Activated CD4-positive, alpha-beta T cell treated with anti-CD3 and anti-CD28 coated beads for 1 hour (primary cell): ENCODE results near the gene UGGT1.
"Not testable (repeated sequence)": the region's sequence is repeated elsewhere in the genome, so short reads cannot be mapped to it uniquely, and the experiment has no call there.

Experiments used
- DNase-seq: peaks from one replicate; pipeline ENCODE4 v3.0.0-alpha.2; 2020

UGGT1 gene

DNA sequence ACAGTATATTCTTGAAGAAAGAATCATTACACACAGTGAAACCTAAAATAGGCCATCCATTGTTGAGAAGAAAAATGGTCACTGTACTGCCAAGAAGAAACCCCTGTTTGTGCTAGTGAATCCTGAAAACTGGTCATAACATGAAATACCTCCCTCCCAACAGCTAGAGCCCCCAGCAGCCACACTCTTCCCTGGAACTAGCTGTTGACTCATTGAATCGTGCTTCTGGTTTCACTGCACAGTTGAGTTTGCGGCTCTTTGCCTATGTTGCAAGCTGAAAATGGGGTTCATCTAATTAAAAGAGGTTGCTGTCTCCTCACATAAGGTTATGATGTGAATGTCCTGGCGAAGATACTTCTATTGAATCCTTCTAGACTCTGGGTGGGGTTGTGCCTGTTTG lies 86.3 kb downstream of the UGGT1 start:
- no peak for DNase-seq

DNA sequence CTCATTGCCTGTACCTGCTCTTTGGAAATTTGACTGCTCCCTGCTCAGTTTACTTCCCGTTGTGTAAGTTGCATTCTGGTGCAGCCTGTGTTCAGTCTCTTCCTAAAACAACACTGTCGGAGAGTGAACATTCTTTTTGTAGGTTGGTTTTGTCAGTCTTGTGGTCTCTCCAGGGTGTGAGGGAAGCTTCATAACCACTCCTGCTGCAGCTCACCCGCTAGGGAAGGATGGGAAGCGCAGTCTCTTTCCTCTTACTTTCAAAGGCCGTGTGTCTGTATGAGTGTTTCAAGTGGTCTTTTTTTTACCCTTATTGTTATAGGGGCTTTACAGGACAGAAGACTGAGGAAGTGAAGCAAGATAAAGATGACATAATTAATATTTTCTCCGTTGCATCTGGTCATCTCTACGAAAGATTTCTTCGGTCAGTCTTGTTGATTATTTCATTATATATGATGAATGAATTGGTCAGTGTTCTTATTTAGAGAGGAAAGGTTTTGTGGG lies 87.2 kb downstream of the UGGT1 start:
- DNase-seq, result no peak

DNA sequence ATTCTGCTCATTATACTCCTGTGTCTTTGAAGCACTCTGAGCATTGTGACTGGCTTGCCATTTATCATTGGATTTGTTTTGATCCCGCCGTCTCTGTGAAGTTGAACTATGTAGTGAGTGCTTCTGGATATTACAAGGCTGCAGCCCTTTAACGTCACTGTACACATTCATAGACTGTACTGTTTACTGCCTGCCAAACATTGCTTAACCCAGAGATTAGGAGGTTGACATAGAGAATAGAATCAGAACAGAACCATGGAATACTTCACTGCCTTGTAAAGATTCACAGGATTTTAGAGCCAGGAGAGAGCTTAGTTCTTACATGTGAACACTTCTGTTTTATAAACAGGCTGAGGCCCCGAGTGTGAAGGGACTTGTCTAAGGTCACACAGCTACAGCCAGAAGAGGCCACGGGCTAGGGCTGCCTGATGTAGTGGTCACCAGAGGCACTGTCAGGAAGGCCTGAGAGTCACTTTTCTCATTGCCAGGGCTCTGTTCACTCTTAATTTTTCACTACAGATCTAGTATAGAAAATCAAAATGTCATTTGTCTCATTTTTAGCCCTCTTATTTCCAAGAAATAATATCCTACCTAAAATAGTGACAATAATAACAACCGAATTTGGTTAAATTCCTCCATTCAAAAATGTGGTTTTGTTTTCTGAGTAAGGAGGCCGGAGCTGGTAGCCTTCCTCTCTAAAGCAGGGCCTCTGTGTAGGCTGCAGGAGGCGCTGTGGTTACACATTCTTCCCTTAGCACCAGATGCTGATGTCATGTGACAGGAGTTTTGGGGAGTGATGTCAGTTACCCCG lies 87.9 kb downstream of the UGGT1 start:
- no peak for DNase-seq

DNA sequence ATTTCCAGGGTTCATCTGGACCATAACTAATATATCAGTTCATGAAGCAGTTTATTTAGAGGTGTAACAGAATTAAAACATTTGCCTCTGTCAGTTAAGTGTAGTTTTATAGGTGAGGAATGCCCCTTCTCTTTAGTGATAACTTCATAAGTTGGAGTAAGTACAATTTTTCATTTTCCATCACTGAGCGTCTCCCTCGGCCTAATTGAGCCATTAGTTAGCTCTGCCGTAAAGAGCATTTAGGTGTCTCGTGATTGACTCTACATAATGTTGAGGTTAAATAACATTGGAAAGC lies 88.4 kb downstream of the UGGT1 start:
- DNase-seq, result no peak

DNA sequence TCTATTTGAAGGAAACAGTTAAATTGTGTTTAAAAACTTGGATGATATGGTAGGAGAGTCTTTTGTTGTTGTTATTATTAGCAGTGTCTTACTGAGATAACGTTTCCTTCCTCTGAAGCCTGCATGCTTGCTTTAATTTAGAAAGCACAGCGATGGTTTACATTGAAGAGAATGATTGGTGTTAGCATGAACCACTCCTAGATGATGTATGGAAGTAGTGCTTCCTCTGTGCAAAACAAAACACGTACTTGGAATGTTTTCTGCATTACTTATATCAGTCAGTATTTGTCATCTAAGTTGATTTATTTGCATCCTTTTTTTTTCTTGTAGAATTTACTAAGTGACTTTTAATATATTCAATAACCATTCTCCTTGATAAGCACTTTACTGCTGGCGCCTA lies 89.0 kb downstream of the UGGT1 start:
- DNase-seq, result no peak

DNA sequence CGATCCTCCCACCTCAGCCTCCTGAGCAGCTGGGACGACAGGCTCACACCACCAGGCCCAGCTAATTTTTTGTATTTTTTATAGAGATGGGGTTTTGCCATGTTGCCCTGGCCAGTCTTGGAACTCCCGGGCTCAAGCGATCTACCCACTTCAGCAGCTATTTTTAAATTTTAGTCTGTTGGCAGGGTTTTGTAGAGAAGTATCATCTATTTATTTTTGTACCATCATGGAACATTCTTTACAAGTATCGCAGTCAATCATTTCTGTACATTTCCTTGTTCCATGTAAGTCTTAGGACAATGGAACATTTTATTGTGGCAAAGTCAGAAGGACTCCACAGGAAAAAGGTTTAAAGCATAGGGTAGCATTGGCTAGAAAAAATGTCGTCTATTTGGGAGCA lies 94.6 kb downstream of the UGGT1 start:
- no peak for DNase-seq

DNA sequence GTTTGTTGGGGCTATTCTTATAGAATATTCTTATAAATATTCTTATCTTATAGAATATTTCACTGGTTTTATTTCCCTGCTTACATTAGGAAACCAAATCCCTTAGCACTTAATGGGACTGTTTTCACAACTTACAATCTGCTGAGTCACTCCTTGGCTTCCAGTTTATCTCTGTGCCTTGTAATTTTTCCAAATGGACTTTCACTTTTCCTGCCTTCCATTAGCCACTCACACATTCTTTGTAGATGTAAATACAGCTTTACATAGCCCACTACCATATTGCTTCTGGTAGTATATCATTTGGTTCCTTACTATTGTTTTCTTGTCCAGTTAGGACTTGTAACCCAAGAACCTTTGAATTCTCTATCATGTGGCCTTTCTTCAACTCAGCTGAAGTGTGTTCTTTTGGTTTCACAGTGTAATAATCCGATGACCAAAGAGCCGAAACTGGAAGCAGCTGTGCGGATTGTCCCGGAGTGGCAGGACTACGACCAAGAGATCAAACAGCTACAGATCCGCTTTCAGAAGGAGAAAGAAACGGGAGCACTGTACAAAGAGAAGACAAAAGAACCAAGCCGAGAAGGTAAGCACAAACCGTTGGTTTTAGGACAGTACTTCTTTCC lies 96.1 kb downstream of the UGGT1 start:
- no peak for DNase-seq

DNA sequence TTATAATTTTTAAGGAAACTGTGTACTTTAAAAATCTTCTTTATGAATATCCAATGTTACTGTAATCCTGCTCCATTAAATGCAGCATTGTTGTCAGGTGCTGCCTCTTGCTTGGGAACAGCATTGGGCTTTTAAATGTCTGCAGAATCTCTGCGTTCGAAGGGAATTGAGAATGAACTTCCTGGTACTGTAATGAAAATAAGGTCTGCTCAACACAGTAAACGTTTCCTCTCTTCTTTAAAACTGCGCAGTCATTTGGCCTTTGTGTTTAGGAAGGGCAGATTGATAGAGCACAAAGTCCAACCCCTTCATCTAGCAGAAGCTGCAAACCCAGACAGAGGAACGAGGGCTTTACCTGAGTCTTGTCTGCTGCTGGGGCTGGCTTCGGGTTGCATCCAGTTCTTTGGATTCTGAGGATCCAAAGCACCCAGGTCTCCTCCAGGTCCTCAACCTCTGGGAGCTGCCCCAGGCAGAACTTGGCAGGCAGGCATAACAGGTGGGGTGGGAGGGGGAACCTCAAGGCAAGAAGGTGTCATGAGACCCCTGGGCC lies 104.5 kb downstream of the UGGT1 start:
- DNase-seq, result no peak

DNA sequence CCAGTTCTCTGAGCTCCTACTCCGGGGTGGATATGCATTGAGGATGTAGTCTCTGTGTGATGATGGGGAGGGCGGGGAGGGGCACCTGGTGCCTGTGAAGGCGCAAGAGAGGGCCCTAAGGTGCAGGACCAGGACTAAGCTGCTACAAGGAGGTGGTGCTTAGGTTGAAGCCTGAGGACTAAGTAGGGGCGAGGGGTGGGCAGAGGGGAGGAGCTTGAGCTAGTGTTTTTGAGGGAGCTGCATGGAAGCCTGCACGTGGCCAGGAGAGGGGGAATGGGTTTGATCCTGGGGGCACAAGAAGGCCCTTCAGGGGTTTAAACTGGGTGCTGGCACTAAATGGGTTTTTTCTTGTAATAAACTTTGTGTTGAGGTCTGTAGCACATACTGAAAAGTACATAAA lies 105.0 kb downstream of the UGGT1 start:
- no peak for DNase-seq

DNA sequence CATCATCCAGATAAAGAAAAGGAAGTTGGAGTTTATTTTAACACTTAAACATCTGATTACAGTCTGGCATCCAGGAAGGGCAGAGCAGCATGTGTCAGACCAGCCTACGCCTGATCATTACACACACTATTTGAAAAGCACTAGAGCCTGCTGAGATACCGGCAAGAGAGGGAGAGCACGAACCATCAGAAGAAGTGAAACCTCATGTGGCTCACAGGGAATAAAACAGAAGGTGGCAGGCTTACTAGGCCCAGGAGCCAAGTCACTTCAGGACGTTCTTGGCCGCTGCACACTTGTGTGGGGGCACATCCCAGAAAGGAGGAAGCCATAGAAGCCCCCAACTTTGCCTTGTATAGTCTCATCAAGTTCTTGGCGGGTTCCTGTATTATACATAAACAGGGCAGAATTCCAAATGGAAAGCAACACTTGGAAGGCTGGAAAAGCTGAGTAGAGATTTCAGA lies 105.5 kb downstream of the UGGT1 start:
- no peak for DNase-seq

DNA sequence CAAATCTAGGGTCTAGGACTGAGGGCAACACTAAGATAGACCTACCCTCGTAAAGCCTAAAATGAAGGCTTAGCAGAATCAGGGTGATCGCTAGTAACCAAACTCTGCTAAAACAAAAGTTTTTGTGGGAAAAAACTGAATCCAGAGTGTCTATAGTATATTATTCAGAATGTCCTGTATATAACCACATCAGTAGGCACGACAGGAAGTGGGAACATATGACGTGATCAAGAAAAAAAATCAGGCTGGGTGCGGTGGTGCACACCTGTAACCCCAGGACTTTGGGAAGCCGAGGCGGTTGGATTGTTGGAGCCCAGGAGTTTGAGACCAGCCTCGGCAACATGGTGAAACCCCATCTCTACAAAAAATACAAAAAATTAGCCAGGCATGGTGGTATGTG lies 106.1 kb downstream of the UGGT1 start:
- no peak for DNase-seq

DNA sequence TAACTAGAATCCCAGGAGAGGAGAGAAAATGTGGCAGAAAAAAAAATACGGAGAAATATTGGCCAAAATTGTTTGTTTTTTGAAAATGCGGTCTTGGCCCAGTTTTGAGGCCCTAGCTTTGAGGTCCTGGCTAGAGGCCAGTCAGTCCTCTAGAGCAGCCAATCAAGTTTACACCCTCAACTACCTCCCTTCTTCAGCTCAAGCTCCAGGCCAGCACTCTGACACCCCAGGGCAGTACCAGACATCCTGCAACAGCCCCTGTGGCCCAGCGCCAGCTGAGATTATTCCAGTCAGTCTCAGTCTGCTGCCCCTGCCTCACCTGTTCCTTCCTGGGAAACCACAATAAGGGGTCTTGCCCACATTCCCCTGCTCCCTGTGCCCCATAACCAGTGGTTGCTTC lies 107.7 kb downstream of the UGGT1 start:
- no peak for DNase-seq

DNA sequence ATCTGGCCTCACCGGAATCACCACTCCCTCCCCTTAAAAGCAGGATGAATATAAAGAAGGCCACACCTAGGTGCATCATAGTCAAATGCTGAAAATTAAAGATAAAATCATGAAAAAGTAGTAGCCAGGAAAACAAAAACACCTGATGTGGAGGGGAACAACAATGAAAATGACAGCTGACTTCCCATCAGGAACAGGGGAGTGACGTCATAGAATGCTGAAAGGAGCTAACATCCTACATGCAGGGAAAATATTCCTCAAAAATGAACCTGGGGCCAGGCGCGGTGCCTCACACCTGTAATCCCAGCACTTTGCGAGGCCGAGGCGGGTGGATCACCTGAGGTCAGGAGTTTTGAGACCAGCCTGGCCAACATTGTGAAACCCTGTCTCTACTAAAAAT lies 108.1 kb downstream of the UGGT1 start:
- no peak for DNase-seq

DNA sequence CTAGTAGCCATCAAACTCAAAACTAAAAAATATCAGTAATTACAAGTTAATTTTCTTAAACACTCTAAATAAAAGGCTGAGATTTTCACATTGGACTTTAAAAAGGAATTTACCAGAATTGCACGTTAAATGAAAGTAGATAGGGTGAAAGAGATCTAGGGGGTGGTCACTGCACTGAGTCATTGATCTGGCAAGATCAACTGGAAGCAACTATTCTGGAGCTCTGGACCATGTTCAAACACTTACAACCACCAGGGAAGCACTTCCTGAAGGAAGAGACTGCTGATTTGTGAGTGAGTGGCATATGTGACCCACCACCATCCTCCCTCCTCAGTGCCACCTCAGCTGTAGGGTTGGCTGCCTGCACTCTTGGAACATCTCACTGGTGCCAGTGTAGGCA lies 111.8 kb downstream of the UGGT1 start:
- DNase-seq, result no peak

DNA sequence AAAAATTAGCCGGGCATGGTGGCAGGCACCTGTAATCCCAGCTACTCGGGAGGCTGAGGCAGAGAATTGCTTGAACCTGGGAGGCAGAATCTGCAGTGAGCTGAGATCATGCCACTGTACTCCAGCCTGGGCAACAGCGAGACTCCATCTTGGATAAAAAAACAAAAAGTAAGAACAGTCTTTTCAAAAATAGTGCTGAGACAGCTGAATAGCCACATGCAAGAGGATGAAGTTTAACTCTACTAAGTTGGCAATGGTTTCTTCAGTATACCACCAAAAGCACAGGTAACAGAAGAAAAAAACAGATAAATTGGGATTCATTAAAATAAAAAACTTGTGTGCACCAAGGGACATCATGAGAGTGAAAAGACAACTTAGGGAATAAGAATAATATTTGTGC lies 115.2 kb downstream of the UGGT1 start:
- no peak for DNase-seq

DNA sequence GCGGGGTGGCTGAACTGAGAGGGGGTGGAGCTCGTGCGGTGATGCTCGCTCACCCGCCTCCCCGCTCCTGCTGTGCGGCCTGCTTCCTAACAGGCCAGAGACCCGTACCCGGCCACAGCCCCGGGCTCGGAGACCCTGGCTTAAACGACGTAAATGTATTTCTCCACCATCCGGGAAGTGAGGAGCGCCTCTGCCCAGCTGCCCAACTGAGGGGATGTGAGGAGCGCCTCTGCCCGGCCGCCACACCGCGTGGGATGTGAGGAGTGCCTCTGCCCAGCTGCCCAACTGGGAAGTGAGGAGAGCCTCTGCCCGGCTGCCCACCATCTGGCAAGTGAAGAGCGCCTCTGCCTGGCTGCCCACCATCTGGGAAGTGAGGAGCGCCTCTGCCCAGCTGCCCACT lies 117.0 kb downstream of the UGGT1 start:
- no peak for DNase-seq

DNA sequence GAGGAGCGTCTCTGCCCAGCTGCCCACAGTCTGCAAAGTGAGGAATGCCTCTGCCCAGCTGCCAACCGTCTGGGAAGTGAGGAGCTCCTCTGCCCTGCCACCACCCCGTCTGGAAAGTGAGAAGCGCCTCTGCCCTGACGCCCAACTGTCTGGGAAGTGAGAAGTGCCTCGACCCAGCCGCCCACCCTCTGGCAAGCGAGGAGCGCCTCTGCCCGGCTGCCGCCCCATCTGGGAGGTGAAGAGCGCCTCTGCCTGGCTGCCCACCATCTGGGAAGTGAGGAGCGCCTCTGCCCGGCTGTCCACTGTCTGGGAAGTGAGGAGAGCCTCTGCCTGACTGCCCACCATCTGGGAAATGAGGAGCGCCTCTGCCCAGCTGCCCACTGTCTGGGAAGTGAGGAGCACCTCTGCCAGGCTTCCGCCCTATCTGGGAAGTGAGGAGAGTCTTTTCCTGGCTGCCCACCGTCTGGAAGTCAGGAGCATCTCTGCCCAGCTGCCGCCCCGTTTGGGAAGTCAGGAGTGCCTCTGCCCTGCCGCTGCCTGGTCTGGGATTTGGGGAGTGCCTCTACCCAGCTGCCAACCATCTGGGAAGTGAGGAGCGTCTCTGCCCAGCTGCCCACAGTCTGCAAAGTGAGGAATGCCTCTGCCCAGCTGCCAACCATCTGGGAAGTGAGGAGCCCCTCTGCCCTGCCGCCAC lies 117.8 kb downstream of the UGGT1 start:
- DNase-seq, result not testable (repeated sequence)

DNA sequence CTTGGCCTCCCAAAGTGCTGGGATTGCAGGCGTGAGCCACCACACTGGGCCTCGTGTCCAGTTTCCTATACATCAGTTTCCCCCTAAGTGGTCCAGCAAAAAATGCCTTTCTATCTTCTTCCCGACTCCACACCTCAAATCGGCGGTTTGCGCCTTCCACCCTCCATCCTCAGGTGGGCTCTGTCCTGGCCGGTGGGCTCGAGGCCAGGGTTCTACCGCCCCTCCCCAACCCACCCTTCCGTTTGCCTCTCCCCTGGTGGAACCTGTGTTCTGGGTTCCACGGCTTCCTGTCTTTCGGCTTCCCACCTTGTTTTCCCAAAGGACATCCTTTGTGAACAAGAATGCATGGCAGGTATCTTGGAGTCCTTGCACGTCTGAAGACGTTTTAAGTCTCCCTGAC lies 123.3 kb downstream of the UGGT1 start:
- no peak for DNase-seq

DNA sequence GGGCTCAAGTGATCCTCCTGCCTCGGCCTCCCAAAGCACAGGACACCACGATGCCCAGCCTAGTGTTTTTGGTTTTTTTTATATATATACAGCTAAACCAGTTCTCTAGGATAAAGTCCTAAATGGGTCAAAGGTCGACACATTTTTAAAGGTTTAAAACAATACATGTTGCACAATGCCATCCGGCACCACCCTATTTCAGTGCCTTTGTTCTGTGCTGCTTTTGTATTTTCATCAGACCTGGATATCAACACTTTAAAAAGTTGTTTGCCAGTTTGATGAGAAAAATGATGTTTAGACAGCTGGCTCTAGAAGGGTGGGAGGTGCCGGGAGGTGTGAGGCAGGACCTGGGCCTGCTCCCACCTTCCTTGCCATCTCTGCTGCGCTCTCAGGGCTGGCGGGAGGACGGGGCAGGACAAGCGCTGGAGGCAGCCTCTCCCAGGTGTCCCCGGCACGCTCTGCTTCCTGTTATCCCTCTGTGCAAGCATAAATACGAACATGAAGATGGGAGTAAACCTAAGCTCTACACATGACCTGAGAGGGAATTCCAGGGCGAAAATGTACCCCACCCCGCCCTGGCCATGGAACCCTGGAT lies 124.0 kb downstream of the UGGT1 start:
- DNase-seq, result no peak

DNA sequence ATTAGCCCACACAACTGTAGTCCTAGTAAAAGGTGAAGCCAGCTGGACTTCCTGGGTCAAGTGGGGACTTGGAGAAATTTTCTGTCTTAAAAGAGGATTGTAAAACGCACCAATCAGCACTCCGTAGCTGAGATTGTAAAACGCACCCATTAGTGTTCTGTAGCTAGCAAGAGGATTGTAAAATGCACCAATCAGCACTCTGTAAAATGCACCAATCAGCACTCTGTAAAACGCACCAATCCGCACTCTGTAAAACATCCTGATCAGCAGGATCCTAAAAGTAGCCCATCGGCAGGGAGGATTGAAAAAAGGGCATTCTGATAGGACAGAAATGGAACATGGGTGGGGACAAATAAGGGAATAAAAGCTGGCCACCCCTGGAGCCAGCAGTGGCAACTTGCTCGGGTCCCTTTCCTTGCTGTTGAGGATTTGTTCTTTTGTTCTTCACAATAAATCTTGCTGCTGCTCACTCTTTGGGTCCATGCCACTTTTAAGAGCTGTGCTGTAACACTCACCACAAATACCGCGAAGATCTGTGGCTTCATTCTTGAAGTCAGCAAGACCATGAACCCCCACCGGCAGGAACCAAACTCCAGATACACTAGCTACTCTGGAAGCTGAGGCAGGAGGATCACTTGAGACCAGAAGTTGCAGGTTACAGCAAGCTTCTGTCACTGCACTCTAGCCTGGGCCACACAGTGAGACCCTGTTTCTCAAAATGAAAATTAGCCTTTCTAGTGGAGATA lies 125.1 kb downstream of the UGGT1 start:
- DNase-seq, result no peak

DNA sequence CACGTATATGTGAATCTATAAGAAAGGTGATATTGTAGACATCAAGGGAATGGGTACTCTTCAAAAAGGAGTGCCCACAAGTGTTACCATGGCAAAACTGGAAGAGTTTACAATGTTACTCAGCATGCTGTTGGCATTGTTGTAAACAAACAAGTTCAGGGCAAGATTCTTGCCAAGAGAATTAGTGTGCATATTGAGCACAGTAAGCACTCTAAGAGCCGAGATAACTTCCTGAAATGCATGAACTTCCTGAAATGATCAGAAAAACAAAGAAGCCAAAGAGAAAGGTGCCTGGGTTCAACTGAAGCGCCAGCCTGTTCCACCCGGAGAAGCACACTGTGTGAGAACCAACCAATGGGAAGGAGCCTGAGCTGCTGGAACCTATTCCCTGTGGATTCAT lies 126.7 kb downstream of the UGGT1 start:
- DNase-seq, result no peak

DNA sequence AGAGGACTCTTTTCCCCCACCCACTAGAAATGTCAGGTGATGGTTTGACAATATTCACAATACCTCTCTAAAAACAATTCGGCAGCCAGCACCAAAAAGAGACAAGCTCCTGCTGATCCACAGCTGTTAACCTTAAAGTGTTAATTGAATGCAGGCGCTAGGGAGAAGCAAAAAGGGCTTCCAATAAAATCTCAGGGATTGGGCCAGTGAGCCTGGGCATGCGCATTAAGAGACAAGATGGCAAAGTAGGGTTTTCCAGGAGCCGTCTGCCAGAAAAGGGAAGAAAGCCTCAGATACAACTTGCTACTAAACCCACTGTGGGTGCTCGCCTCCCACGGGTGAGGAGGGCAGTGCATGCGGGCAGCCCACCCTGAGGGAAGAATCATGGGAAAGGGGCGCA lies 128.9 kb downstream of the UGGT1 start:
- DNase-seq, result no peak

DNA sequence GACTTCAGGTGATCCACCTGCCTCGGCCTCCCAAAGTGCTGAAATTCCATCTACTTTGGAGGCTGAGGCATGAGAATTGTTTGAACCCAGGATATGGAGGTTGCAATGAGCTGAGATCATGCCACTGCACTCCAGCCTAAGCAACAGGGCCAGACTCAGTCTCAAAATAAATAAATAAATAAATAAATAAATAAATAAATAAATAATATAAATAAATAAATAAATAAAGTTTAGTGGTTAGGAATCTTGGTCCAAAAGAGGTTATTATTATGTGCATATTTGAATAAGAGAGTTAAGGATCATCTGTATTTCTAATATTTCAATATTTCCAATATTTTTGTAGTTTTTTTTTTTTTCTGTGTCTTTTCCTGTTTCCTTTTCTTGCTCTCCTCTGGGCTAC lies 136.9 kb downstream of the UGGT1 start:
- DNase-seq, result no peak
